ENCODE results near the gene LPP.

LPP gene

DNA sequence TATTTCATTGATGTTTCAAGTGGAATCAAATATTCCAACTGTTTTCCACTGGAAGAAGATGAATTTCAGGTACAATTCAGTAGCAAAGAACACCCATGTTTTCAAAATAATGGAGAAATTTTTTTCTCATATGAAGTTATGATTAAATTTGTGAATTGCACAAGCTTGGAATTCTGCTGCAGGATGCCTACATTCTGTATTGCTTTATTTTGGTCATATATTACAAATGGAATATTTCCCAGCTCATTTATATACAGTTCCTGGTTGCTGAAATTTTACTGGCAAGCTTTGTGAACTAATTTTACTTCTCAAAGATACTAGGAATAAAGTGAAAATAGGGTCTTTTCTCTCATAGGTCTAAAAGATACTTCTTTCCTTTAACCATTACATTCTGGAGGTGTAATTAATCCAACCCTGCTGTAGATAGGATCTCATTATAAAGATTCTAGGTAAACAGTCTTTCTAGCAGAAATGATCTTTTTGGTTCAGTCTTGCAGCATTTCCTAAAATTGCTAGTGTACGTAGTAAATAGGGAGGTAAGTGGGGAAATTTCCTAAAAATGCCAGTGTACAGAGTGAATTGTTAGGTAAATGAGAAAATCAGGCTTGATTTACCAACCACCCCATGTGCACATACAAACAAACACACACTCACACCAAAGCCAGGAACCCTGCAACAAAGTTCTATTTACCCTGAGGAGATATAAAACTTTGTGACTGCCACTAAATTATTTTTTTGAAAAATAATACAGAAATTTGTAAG is 624.3 kb downstream of the LPP start:
- no peak for DNase-seq

DNA sequence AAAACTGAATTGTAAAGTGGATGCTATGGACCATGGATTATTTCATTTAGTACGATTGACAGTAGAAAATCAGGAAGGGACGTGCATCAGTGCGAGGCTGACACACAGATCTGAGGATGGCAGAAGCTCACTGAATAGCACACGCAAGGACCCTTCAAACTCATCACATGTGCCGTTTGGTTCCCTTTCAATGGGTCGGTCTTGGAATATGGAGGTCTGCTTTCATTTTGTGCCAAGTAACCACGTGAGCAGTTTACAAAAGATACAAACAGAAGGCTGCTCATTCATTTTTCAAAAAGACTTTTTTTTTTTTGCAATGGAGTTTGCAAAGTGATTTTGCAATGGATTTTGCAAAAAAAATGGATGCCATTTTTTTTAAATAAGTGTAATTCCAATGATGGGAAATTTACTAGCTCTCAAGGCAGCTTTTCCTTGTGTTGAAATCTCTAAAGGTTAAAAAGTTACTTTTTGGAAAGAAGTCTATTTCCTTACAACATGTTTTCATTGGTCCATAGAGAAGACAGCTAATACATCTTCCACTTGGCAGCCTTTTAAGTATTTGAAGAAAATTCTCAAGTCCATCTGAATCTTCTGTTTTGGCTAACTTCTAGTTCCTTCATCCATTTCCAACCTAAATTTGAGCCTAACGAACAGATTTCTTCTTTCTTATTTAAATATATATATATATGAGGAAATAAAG is 625.5 kb downstream of the LPP start:
- no peak for DNase-seq

DNA sequence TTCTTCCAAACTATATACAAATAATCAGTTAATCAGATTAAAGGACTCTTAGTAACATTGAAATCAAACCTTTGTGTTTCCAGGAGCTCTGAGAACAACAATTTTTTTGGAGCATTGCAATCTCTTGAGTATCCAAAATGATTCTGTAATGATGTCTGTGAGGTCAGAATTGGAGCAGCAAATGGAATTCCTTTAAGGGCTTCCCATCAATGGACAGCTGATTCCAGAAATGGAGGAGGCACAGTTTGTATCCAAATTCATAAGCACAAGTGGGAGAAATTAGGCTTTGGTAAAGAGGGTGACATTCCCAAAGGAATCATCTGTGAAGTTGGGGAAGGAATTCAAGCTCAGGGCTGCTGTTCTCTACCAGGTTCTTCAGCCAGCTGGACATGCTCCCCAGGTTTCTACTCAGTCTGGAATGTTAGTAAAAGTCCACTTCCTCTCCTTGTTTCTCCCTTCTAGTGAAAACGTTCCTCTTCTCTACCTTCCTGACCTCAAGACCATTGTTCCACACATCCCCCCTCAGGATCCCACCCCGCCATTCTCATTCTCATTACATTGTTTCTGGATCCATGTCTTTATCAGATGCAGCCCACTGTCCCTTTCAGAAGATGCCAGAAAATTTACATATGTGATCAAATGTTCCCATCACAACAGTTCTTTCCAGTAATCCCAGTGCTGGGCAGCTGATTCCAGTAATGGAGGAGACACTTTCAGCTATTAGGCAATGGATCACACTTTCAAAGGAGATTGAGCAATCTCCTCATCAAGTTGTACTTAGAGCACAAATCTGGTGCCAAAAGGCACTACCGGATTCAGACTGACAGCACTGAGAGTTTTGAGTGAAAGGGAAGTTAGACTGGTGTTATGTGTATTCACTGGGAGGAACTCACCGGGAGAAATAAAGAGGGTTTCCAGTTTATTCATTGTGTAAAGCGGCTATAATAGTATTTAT is 626.5 kb downstream of the LPP start:
- no peak for DNase-seq

DNA sequence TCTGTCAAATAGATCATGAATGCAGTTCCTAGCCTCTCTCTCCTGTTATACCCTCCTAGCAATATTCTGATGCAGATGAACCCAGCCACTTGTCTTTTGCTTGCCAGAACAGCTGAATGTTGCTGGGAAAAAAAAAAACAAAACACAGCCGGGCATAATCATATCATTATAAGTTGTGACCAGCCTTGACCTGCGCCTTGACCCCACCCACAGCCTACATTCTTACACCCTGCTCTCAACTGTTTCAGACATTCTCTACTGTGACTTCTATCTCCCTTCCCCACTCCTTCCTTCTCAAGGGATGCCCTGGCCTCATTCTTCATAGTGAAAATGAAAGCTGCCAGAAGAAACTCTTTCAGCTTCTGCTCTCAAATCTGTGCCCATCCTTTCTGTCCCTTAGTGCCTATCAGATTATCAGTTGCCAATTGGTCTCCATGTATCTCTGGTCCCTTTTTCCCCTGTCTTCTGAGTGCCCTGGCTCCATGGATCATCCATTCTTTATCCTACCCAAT is 628.7 kb downstream of the LPP start:
- DNase-seq: no peak

DNA sequence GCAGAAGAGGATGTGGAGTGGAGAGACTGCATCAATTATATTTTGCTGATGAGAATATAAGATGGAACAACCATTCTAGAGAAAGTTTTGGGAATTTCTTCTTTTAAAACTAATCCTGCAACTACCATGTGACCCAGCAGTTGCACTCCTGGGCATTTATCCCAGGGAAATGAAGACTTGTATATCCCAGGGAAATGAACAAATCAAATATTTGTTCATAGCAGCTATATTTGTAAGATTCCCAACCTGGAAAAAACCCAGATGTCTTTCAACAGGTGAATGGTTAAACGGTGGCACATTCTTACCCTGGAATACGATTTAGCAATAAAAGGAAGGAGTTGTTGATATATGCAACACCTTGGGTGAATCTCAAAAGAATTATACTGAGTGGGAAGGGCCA is 632.5 kb downstream of the LPP start:
- no peak for DNase-seq

DNA sequence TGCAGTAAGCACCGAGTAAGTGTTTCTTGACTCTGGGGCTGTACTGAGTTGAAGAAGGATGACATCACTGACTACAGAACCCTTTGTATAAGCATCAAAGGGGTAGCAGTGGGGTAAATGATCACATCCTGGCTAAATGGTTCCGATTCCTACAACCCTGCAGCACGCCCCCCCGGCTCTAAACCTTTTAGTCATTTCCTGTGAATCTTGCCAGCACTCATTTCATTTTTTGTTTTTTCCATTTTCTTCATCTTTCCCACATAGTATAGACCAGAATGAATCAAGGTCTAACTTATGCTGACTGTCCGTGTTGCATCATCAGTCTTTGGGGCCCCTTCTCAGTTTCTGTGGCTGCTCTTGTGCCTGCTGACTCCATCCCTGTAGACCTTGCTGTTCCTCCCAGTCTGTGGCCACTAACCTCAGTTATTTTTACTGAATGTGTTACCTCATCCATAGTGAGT is 634.7 kb downstream of the LPP start:
- peak; percentile 49 for DNase-seq

DNA sequence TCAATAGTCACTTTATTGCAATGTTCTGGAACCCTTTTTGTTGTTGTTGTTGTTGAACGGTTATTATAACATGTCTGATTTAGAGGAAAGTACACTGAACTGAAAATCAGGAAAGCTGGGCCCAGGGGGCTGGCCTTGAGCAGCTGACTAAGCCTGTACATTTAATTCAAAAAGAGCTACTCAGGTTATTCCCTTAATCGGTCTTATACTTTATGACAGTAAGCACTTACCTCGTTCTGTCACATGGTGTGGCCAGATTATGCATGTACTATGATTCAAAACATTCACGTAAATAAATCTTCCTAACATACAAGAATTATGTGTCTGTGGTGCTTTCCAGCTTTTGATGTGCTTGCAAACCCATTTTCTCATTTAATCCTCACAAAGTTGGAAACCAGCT is 635.3 kb downstream of the LPP start:
- no peak for DNase-seq

DNA sequence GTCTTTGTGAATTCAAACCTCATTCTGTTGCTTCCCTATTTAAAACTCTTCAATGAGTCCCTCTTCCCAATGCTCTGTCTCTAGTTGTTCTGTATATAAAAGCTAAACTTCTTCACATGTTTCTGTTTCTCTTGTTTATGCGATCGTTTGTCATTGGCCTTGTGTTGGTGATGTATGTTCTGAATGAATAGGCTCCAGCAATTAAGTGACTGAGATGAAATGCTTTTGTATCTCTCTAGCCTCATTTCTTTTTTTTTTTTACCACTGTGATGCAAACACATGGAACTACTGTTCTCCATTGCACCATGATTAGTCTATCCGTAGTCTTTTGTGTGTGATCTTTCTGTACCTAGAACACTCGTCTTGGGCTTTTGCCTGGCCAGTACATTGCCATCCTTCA is 637.4 kb downstream of the LPP start:
- DNase-seq: no peak

DNA sequence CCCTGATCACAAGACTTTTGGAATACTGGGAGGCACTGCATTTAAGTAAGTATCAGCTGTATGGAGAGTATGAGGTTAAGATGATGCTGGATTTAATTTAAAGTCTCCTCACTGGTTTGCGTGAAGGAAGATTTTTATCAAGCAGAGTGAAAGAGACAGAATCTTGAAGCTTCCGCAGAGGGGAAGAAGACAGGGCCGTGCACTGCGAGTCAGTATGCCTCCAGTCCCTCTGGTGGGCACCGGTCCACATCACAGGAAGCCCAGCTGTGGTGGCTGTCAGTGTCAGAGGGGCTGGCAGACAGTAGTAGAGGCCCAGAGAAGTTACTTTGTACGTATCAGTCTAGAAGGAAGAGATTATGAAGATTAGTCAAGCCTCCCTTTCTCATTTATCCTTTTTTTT is 638.8 kb downstream of the LPP start:
- DNase-seq: no peak

DNA sequence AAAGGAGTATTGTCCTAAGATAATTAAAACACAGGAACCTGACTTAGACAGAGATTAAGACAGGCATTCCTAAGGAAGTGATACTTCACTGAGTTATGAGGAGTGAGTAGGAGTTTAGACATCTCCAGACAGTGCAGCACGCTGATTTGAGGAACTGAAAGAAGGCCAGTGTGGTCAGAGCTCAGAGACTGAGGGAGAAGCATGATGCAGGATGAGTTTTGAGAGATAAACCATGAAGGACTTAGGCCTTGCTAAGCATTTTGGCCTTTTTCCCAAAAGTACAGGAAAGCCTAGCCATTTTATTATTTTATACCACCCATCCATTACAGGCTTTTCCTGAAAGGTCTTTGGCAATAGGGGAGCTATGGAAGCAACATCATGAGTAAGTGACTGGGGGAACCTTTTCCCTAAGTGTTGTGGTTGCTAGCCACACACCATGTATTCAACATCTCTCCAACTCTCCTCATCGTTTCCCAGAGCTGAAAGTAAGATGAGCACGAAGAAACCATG is 642.2 kb downstream of the LPP start:
- DNase-seq: no peak

DNA sequence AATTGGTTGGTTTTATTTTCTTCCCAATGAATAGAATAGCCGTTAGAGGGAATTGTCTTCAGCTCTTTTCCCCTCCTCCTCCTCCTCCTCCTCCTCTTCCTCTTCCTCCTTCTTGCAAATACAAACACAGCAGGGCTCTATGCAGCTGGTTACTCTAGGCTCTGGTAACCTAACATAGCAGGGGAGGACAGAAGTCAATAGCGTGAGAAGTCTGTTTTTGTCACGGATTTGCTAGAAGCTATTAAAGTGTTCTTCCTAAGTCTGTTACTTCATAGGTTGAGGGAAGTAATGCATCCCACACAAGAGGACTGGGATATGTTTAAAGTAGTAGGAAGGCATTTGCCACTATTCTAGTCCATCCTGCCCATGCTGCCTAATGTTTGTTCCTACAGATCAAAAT is 643.1 kb downstream of the LPP start:
- no peak for DNase-seq

DNA sequence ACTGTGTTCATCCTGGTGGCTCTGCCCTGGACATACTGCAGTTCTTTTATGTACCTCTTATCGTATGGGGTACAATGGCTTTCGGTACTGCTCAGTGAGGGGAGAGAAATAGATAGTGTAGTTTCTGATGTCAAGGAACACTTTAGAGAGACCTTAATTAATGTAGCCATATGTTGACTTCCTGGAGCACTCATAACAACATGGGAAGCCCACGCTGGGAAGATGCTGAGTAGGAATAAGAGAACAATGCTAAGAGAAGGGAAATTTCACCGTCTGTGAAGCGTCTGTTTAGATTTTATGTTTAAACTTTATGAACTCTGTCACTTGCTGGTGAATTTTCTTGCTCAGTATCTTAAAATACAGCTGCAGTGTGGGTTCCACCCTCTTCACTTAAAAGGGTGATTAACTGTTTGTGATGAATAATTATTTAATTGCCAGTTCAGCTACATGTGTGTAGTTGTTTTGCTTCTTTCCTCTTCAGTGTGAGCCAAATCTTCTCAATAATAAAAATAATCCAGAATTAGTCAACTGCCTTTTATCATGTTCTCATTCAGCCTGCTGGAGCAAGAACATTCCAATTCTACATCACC is 644.7 kb downstream of the LPP start:
- DNase-seq: no peak

DNA sequence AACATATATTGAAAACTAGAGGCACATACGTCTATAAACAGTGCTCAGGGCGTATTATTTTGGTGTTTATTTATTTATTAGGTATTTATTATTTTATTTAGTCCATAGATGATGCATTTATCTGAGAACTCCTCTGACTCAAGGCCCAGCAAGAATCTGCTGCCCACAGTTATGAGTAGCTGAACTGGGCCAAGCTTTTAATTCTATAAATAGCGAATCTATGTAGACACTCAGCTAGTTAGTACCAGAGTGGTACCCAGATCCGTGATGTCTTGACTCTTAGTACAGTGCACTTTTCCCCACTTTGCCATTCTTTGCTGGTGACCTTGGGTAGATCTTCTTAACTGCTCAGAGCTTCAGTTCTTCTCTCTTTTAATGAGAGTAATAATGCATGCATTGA is 647.4 kb downstream of the LPP start:
- no peak for DNase-seq

DNA sequence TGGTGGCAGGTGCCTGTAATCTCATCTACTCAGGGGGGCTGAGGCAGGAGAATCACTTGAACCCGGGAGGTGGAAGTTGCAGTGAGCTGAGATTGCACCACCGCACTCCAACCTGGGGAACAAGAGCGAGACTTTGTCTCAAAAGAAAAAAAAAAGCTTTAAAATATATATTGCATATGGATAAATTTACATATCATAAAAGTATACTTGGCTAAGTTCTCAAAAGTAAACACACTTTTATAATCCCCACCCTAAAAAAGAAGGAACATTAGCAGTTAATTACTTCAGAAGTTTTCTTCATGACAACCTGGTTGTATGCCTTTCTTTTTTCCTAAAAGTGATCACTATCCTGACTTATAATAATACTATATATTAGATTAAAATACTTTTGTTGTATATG is 648.7 kb downstream of the LPP start:
- no peak for DNase-seq

DNA sequence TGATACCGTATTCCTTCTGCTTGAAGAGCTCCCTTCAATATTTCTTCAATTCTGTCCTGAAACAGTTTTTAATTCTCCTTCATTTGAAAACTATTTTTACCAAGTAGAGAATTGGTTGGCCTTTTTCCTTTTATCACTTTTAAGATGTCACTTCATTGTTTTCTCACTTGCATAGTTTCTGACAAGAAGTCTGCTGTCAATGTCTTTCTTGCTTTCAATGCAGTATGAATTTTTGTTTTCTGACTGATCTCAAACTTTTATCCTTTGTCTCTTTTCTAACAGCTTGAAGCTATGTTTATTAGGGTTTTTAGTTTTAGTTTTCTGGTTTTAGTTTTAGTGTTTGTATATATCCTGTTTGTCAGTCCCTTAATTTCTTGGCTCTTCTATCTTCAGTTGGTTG is 653.0 kb downstream of the LPP start:
- no peak for DNase-seq

DNA sequence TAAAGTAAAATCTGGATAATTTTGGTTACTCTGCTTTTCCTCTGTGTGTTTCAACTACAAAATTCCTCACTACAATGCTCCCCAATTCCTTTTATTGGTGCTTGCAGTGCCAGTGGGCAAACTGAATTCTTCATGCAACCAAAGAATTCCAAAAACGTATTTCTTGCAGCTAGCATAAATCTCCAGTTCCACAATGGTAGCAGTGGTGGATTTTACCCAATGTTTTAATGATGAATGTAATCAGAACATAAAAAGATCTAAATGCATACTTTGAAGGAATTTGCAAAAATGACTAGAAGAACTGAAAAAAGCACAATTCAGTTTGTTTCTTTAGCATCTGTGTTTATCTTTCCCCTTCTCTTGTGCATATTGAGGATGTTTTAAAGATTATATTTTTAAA is 658.2 kb downstream of the LPP start:
- DNase-seq: no peak

DNA sequence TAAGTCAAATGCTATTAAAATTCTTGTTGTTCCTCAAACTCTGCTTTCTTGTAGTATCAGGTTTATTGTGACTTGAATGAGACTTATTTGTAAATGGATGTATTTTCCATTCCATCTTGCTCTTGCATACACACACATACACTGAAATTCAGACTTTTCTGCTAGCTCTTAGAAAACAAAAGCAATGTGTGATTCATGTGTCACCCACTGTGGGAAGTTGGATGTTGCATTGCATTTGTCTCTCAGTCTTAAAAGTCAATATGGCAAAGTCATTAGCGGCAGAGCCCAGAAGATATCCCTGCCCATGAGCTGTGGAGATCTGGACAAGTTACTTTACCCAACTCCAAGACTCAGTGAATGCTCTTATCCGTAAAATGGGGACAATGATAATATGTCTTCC is 660.6 kb downstream of the LPP start:
- DNase-seq: no peak

DNA sequence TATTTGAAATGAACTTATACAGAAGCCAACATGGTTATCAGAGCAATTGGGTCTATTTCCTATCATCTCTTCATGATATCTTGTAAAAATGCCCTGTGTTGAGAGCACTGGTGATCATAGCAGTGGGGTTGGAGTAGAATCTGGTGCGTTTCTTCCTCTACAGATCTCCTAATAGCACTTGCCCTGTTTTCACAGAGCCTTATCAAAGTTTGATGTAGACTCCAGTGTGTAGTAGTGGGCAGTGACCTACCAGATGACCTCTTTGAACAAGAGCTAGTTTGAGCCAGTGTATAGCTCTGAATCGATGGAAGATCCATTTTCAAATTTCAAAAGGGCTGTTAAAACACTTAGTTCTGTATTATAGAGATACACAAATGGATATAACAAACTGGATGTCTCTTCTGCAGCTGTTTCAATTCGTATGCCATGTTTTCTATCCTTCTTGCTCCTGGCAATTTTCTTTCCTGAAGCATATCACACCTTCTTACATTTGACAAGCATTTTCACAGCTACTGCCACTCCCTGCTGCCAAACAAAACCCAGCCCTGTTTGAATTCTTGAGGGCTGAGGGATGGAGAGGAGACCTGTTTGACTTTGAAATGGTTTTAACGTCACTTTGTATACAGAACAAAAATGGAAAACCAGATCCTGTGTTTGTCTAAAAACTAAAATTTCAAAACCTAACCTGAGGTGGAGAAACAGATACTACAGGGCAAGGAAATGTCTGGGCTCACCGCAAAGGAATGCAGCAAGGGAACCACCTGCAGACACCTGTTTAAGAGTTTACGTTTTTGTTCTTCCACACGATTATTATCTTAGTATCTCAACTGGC is 663.4 kb downstream of the LPP start:
- no peak for DNase-seq

DNA sequence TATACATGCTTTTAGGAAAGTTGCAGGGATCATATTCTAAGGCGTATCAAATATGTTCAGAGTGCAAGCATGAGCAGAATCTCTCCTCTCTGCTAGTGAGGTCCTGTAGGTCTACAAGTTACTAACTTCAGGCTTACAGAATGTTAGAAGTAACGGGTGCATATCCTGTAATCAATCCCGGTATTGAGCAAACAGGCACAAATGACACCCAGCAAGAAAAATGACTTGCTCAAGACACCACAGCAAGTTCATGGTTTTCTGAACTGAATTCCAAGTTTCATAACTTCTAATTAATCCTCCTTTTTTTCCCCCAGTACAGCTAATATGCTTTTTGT is 663.9 kb downstream of the LPP start:
- no peak for DNase-seq

DNA sequence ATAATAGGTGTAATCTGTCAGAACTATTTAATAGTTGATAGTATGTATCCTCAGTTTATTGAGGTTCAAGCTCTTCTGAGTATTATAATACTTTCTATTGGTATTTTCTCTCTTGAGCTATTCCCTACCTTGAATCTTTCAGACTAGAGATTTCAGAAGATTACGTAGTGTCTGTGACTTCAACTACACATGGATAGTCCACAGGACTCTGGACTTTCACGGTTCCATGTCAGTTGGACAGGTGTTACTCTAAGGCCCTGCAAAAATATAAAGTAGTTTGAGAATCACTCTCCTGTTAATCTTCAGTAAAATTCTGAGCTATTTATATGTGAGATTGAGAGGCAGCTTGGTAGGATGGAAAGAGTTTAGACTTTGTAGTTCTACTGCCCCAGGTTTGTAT is 664.3 kb downstream of the LPP start:
- DNase-seq: no peak

DNA sequence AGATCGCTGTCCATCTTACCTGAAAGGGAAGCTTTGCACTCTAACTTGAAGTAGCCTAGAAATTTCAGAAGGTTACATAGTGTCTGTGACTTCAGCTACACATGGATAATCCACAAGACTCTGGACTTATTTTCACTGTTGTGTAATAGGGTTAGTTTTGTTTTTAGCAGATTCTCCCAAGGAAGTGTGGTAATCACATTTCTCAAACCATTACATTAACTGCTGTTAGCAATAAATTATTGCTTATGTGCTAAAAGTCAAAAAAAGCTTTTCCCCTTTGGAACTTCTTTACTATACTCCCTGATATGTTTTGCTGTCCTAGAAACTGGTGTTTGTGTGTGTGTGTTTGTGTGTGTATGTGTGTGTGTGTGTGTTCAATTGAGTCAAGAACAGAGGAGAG is 666.0 kb downstream of the LPP start:
- no peak for DNase-seq

DNA sequence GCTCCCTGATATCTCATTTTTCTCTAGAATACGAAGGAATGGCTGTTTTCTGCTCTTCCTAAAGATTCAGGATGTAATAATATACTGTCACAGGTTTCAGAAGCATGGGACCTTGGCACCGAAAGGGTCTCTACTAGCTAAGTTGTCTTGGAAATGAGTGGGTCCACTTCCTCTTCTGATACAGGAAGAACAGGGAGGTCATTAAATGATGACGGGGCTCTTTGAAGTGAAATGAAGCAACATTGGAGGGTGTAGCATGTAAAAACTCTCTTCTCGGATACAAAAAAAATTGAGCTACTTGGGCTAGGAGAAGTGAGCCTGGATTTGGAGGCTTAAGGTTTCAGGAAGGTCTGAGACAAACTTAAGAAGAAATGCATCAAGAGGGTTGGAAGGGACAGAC is 668.0 kb downstream of the LPP start:
- DNase-seq: no peak

Measured in activated CD4-positive, CD25-positive, alpha-beta regulatory T cell treated with anti-CD3 and anti-CD28 coated beads, Interleukin-2, amount 50 U/mL, for 72 hours (primary cell).